Endodermal cell (in vitro differentiated cells): ENCODE data around the gene CIB1. TPM values are rescaled to one million over a fixed set of nuclear protein-coding genes. Genes with fewer than 3 reads are reported as not detected.

Experiments
- DNase-seq: peaks from one replicate; pipeline ENCODE4 v3.0.0-alpha.2; 2017
- H3K27ac ChIP-seq: 2 replicates; pipeline ENCODE4 v1.5.1; 2013; ENCODE audit warnings: mild to moderate bottlenecking, low read depth, low read length, moderate library complexity
- H3K27me3 ChIP-seq: 2 replicates; pipeline ENCODE4 v1.6.1; 2013; ENCODE audit warnings: mild to moderate bottlenecking, low read length, moderate library complexity; ENCODE audit not compliant: insufficient read depth, control insufficient read depth, poor library complexity, severe bottlenecking
- H3K36me3 ChIP-seq: 2 replicates; pipeline ENCODE4 v1.7.0; 2013; ENCODE audit warnings: mild to moderate bottlenecking, low read length, moderate library complexity; ENCODE audit not compliant: control insufficient read depth, insufficient read depth
- H3K4me1 ChIP-seq: one replicate; pipeline ENCODE4 v1.7.0; 2013; ENCODE audit warnings: low read length; ENCODE audit not compliant: control insufficient read depth, insufficient read depth
- H3K4me3 ChIP-seq: 2 replicates; pipeline ENCODE4 v1.5.1; 2013; ENCODE audit warnings: mild to moderate bottlenecking, low read length, moderate library complexity
- H3K9ac ChIP-seq: 2 replicates; pipeline ENCODE4 v1.6.1; 2013; ENCODE audit warnings: mild to moderate bottlenecking, low read length, moderate library complexity; ENCODE audit not compliant: poor library complexity, severe bottlenecking; ENCODE audit errors: extremely low read depth
- H3K9me3 ChIP-seq: 2 replicates; pipeline ENCODE4 v1.6.1; 2013; ENCODE audit warnings: mild to moderate bottlenecking, low read length, moderate library complexity; ENCODE audit not compliant: control insufficient read depth
- H3K27ac Mint-ChIP-seq: 2 replicates; pipeline ENCODE4 v1.8.0; 2020; ENCODE audit warnings: mixed read lengths
- H3K27me3 Mint-ChIP-seq: 2 replicates; pipeline ENCODE4 v1.8.0; 2021; ENCODE audit warnings: mild to moderate bottlenecking, mixed read lengths; ENCODE audit not compliant: insufficient read depth
- H3K36me3 Mint-ChIP-seq: 2 replicates; pipeline ENCODE4 v1.8.0; 2020; ENCODE audit warnings: low read depth, mixed read lengths
- H3K4me1 Mint-ChIP-seq: 2 replicates; pipeline ENCODE4 v1.8.0; 2020; ENCODE audit warnings: mixed read lengths
- H3K4me3 Mint-ChIP-seq: 2 replicates; pipeline ENCODE4 v1.8.0; 2020; ENCODE audit warnings: mild to moderate bottlenecking, moderate library complexity, mixed read lengths
- H3K9me3 Mint-ChIP-seq: 2 replicates; pipeline ENCODE4 v1.8.0; 2020; ENCODE audit warnings: mild to moderate bottlenecking, mixed read lengths
- CTCF ChIP-seq: fragments of 200-600 bp; sonication (generic); conservative IDR thresholded peaks from 2 replicates; pipeline ENCODE4 v1.5.0; 2021; ENCODE audit warnings: antibody characterized with exemption, mild to moderate bottlenecking
- WGBS, 2 experiments: methylation state at CpG; one replicate each; pipeline versions ENCODE4 v1.1.5 to v1.1.7; 2013; ENCODE audit warnings: missing lambda C conversion rate in 2 of 2, mixed read lengths in 1 of 2; ENCODE audit not compliant: insufficient coverage in 1 of 2, insufficient read length in 1 of 2; 5-methylcytosine and 5-hydroxymethylcytosine counted together
- total RNA-seq, 2 donors: library from RNA; stranded (reverse); fragmentation: NEBNext Ultra II Directional in 1 of 2; extraction: Animal tissue kit (Norgen Biotek cat#: 25700) in 1 of 2; gene quantifications; 2 replicates in 1 of 2; 3 replicates in 1 of 2; pipeline ENCODE4 v1.2.1, GENCODE V29; 2021

Gene CIB1
- total RNA-seq, 2 donors from 2014 or later: 31.3 to 34.0 TPM

DNA sequence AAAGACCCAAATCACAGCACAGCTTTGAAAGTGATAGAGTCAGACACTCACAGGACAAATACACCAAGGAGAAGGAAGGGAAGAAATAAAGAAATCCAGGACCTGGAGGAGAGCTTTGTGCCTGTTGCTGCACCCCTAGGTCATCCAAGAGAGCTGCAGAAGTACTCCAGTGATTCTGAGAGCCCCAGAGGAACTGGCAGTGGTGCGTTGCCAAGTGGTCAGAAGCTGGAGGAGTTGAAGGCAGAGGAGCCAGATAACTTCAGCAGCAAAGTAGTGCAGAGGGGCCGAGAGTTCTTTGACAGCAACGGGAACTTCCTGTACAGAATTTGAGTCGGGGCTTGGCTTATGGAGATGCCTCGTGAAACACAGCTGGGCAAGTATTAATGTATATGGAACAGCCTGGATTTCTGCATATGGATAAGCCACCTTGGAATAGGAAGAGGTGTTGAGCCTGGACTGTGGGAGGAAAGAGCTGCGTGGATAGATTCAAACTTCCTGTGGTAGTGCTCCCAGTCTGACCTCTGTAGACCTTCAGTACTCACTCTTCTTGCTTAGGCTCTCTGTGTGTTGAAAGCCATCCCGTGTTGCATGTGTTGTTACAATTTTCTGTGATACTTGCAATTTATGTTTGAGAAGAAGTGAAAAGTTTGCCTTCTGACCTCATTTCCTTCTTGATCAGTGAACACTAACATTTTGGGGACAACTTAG lies 37.9 kb upstream of the CIB1 start:
- peaks cover 71% of the 10 kb centered on the region for H3K36me3 Mint-ChIP-seq
- no peak overlapping the region for H3K27ac ChIP-seq
- no peak for TF ChIP-seq CTCF
- DNase-seq: no peak
- H3K4me1 ChIP-seq: no peaks in the 10 kb centered on the region
- H3K27me3 Mint-ChIP-seq: no peaks in the 10 kb centered on the region
- no peak overlapping the region for H3K27ac Mint-ChIP-seq
- no peaks in the 10 kb centered on the region for H3K9me3 ChIP-seq
- H3K4me3 ChIP-seq: no peak overlapping the region
- H3K4me1 Mint-ChIP-seq: peaks cover 14% of the 10 kb centered on the region
- H3K36me3 ChIP-seq: peaks cover 64% of the 10 kb centered on the region
- H3K27me3 ChIP-seq: no peaks in the 10 kb centered on the region
- 93 to 98% methylated on average over 6 to 7 of the region's 7 CpGs for WGBS, 2 experiments
- no peak overlapping the region for H3K9ac ChIP-seq
- no peak overlapping the region for H3K4me3 Mint-ChIP-seq
- H3K9me3 Mint-ChIP-seq: no peaks in the 10 kb centered on the region

DNA sequence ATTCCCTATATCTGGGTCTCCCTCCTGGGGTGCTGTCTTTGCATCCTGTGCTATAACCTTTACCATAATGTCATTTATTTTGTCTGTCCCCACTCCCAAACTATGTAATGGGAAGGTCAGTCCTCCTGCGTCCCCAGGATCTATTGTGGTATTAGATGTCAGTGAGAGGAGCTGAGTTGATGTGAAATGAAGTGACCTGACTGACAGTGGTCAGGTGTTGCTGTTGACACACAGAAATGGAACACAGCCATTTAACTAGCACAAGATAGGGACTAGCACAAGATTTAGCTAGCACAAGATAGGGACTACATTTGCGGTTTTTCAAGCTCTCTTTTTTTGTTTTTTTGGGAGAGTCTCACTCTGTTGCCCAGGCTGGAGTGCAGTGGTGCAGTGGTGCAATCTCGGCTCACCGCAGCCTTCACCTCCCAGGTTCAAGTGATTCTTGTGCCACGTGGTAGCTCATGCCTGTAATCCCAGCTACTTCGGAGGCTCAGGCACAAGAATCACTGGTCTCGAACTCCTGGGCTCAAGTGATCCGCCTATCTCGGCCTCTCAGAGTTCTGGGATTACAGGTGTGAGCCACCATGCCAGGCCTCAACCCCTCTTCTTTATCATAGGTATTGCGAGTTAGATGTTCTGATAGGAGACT lies 36.9 kb upstream of the CIB1 start:
- WGBS, 2 experiments: 91 to 93% methylated on average over 9 to 10 of the region's 10 CpGs
- H3K4me3 ChIP-seq: peak overlapping the region; percentile 1
- no peaks in the 10 kb centered on the region for H3K4me1 ChIP-seq
- Mint-ChIP-seq H3K27ac (no peak overlapping the region), H3K4me1 (peaks cover 14% of the 10 kb centered on the region), H3K36me3 (peaks cover 68% of the 10 kb centered on the region), H3K27me3 (no peaks in the 10 kb centered on the region), H3K4me3 (no peak overlapping the region), H3K9me3 (no peaks in the 10 kb centered on the region)
- DNase-seq: no peak
- no peak overlapping the region for H3K27ac ChIP-seq
- no peak overlapping the region for H3K9ac ChIP-seq
- no peaks in the 10 kb centered on the region for H3K9me3 ChIP-seq
- H3K36me3 ChIP-seq: peaks cover 61% of the 10 kb centered on the region
- H3K27me3 ChIP-seq: no peaks in the 10 kb centered on the region
- no peak for TF ChIP-seq CTCF

- WGBS, 2 experiments: 83% methylated on average over 1 of the region's 1 CpG; no CpG with 5 or more reads in 1 of the 2 experiments
- H3K27me3 ChIP-seq: no peaks in the 10 kb centered on the region
- peak overlapping the region; percentile 0 for H3K27ac ChIP-seq
- peak overlapping the region; percentile 9 for H3K9ac ChIP-seq
- no peak for TF ChIP-seq CTCF
- H3K9me3 ChIP-seq: no peaks in the 10 kb centered on the region
- H3K9me3 Mint-ChIP-seq: no peaks in the 10 kb centered on the region
- no peak for DNase-seq
- H3K4me1 Mint-ChIP-seq: peaks cover 23% of the 10 kb centered on the region
- H3K36me3 Mint-ChIP-seq: peaks cover 56% of the 10 kb centered on the region
- peak overlapping the region; percentile 94 for H3K4me3 ChIP-seq
- H3K4me1 ChIP-seq: no peaks in the 10 kb centered on the region
- peaks cover 55% of the 10 kb centered on the region for H3K36me3 ChIP-seq
- H3K4me3 Mint-ChIP-seq: peak overlapping the region; percentile 88
- H3K27me3 Mint-ChIP-seq: no peaks in the 10 kb centered on the region
- peak overlapping the region; percentile 62 for H3K27ac Mint-ChIP-seq
Measured at GRCh38 chr15:90268415-90268814, 34.7 kb upstream of the CIB1 start.
